Esophagus squamous epithelium (tissue), 5 donors: ENCODE data around the gene UBE2F. TPM values are rescaled to one million over a fixed set of nuclear protein-coding genes. Genes with fewer than 3 reads are reported as not detected.

ENCODE experiments used
- DNase-seq: peaks from one replicate; lab custom pipeline; 2025; lab: John Stamatoyannopoulos, UW
- H3K27ac ChIP-seq, 4 donors: fragments of 200-600 bp; sonication (generic); one replicate each; pipeline ENCODE4 v1.5.1; 2016 to 2019; ENCODE audit warnings: mild to moderate bottlenecking in 1 of 4
- H3K27me3 ChIP-seq, 4 donors: fragments of 200-600 bp; sonication (generic); 1 replicate in 3 of 4; 2 replicates in 1 of 4; pipeline versions ENCODE4 v1.5.1 to v1.6.0; 2017 to 2021; ENCODE audit warnings: antibody characterized with exemption in 1 of 4
- H3K36me3 ChIP-seq, 3 donors: fragments of 200-600 bp; sonication (generic); one replicate each; pipeline ENCODE4 v1.5.1; 2016 to 2019
- H3K4me1 ChIP-seq, 3 donors: fragments of 200-600 bp; sonication (generic); one replicate each; pipeline ENCODE4 v1.5.1; 2017 to 2019
- H3K4me3 ChIP-seq, 4 donors: fragments of 200-600 bp; sonication (generic); 1 replicate in 3 of 4; 2 replicates in 1 of 4; pipeline ENCODE4 v1.5.1; 2016 to 2019; ENCODE audit warnings: mild to moderate bottlenecking in 2 of 4, moderate library complexity in 1 of 4
- H3K9me3 ChIP-seq, 3 donors: fragments of 200-600 bp; sonication (generic); one replicate each; pipeline ENCODE4 v1.5.1; 2016 to 2019
- CTCF ChIP-seq, 6 experiments: fragments of 450-650 bp in 4 of 6; fragments of 200-600 bp in 2 of 6; sonication (generic) in 2 of 6; IDR thresholded peaks; one replicate each; pipeline ENCODE4 v1.5.1; 2016 to 2019; ENCODE audit warnings: antibody characterized with exemption in 6 of 6, mild to moderate bottlenecking in 4 of 6, moderate library complexity in 4 of 6
- POLR2A ChIP-seq, 4 donors: fragments of 450-650 bp; IDR thresholded peaks; one replicate each; pipeline ENCODE4 v1.6.1; 2017; ENCODE audit warnings: antibody characterized with exemption in 4 of 4, mild to moderate bottlenecking in 4 of 4, moderate library complexity in 3 of 4
- whole genome bisulfite sequencing, 2 donors: methylation state at CpG; one replicate each; pipeline ENCODE4 v1.1.5; 2018; 5-methylcytosine and 5-hydroxymethylcytosine counted together
- intact Hi-C: fragments of 100-400 bp; cut with DNase I; formaldehyde crosslinking; loops from one replicate; pipeline ENCODE4 v1.15.0; 2022
- total RNA-seq, 4 donors: library from RNA; depleted of rRNA; stranded (reverse); fragments of >200 nt; gene quantifications; one replicate each; pipeline ENCODE4 v1.1.0, GENCODE V29; 2016
- donor health status: DM: yes; HTN: yes; CAD: no.

The UBE2F gene
- total RNA-seq, 4 donors from 2014 or later: 54.9 to 84.7 (median 64.8) TPM

DNA sequence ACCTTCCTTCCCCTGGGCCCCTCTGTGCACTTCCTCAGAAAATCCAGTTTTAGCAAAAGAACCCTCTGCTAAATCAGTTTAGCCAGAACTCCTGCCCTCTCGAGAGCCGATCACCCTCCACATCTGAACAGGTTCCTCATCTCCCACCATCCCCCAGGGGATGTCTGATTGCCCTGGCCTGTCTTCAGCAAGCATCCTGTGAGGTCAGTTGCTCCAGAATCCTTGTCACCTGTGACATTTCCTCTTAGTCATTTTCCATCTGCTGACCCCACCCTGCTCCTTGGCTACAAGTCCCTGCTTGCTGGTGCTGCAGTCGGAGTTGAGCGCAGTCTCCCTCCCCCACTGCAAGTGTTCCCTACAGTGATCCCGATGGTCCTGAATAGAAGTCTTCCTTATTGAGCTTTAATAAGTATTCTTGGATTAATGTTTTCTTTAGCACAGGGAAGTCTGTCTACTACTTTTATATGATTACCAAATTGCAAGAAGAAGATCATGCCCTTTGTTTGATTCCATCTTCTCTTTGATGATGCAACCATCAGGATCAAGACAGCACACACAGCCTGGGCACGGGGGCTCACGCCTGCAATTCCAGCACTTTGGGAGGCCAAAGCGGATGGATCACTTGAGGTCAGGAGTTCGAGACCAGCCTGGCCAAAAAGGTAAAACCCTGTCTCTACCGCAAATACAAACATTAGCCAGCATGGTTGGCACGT lies 30.9 kb upstream of the UBE2F start:
- no peak overlapping the region for H3K4me3 ChIP-seq
- H3K36me3 ChIP-seq: no peaks in the 10 kb centered on the region
- intact Hi-C loops: no loop called here
- H3K4me1 ChIP-seq: peaks cover 5 to 21% (median 17%) of the 10 kb centered on the region in 3 donors
- no peak for TF ChIP-seq POLR2A (IDR thresholded peaks at IDR 0.05)
- no peak for TF ChIP-seq CTCF (IDR thresholded peaks at IDR 0.05)
- no peaks in the 10 kb centered on the region for H3K9me3 ChIP-seq
- H3K27me3 ChIP-seq: no peaks in the 10 kb centered on the region
- 49 to 52% methylated on average over 9 to 10 of the region's 11 CpGs for WGBS, 2 donors
- no peak for DNase-seq
- no peak overlapping the region for H3K27ac ChIP-seq

DNA sequence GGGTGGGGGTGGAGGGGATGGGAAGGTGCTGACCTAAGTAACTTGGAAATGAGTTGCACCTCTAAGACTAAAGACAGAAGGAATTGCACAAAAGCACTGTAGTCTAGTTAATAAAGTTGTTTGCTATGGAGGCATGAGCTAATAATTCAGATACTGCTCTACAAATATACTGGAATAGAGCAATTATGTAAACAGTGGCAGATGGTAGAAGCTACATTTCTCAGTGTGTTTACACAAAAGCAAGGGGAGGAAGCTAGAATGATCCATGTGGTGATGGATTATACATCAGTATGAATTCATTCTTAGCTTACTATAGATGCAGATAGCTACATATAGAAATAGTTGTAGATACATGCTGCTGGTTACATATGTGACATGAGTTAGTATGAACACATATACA lies 27.6 kb upstream of the UBE2F start:
- Histone ChIP-seq H3K36me3 (no peaks in the 10 kb centered on the region), H3K27me3 (no peaks in the 10 kb centered on the region), H3K9me3 (peaks cover 0 to 3% (median 2%) of the 10 kb centered on the region in 3 donors), H3K27ac (no peak overlapping the region), H3K4me3 (no peak overlapping the region), H3K4me1 (peaks cover 0 to 7% (median 5%) of the 10 kb centered on the region in 3 donors)
- no peak for DNase-seq
- no peak for TF ChIP-seq CTCF (IDR thresholded peaks at IDR 0.05)
- no peak for TF ChIP-seq POLR2A (IDR thresholded peaks at IDR 0.05)
- intact Hi-C loops: no loop called here

DNA sequence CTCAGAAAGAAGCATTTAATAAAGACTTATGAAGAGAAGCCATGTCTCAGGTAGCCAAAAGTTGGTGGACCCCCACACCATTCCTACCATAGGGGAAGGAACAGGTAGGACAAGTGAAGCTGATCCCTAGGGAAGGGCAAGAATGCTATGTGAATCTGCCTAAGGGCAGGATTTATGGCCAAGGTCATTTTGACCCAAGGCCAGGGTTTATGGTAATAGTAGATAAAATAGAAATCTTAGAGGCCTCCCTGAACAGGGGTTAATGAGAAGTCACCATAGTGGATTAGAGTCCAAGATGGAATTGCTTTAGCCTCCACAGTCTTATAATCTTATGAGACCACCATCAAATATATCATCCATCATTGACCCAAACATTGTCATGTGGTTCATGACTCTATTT lies 26.0 kb upstream of the UBE2F start:
- Histone ChIP-seq H3K36me3 (no peaks in the 10 kb centered on the region), H3K9me3 (peaks cover 0 to 11% (median 7%) of the 10 kb centered on the region in 3 donors), H3K4me1 (peaks cover 0 to 5% (median 5%) of the 10 kb centered on the region in 3 donors), H3K4me3 (no peak overlapping the region), H3K27ac (no peak overlapping the region), H3K27me3 (no peaks in the 10 kb centered on the region)
- no peak for DNase-seq
- intact Hi-C loops: no loop called here
- TF ChIP-seq POLR2A (IDR thresholded peaks at IDR 0.05) (no peak), CTCF (IDR thresholded peaks at IDR 0.05) (no peak)

DNA sequence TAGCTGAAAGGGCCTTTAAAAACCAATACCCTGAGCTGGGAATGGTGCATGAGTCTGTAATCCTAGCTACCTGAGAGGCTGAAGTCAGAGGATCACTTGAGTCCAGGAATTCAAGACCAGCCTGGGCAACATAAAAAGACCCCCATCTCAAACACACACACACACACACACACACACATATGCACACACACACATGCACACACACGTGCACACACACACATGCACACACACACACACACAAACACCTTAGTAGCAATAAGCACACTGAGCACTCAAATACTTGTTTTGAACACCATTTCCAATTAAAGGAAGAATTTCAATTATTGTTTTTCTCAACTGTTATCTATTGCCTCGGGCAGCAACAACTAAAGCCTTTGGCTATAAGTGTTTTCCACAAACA lies 25.6 kb upstream of the UBE2F start:
- H3K4me3 ChIP-seq: no peak overlapping the region
- no peaks in the 10 kb centered on the region for H3K27me3 ChIP-seq
- peaks cover 0 to 11% (median 7%) of the 10 kb centered on the region in 3 donors for H3K9me3 ChIP-seq
- H3K4me1 ChIP-seq: peaks cover 0 to under 1% (median under 1%) of the 10 kb centered on the region in 3 donors
- DNase-seq: no peak
- no peaks in the 10 kb centered on the region for H3K36me3 ChIP-seq
- no peak for TF ChIP-seq POLR2A (IDR thresholded peaks at IDR 0.05)
- TF ChIP-seq CTCF (IDR thresholded peaks at IDR 0.05): no peak
- intact Hi-C loops: no loop called here
- no peak overlapping the region for H3K27ac ChIP-seq
- WGBS, 2 donors: 72% methylated on average over 2 of the region's 2 CpGs

DNA sequence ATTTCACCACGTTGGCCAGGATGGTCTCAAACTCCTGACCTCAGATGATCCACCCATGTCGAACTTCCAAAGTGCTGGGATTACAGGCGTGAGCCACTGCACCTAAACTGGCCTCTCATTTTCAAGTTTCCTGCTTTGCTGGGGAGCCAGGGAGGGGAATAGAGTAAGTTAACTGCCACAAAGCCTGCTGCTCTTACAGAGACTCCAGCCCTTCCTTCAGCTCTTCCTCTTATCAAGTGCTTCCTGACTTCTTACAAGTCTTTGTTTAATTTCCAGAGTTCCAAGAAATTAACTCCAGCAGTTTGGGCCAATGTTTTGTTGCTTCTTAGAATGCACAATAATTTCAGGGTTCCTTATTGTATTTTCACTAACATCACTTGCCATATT lies 24.3 kb upstream of the UBE2F start:
- no peaks in the 10 kb centered on the region for H3K27me3 ChIP-seq
- intact Hi-C loops: no loop called here

More for the DNA sequence above, 24.3 kb upstream of the UBE2F start:
- Histone ChIP-seq H3K36me3 (no peaks in the 10 kb centered on the region), H3K4me3 (no peak overlapping the region), H3K9me3 (peaks cover 0 to 11% (median 7%) of the 10 kb centered on the region in 3 donors), H3K4me1 (no peaks in the 10 kb centered on the region), H3K27ac (no peak overlapping the region)
- TF ChIP-seq CTCF (IDR thresholded peaks at IDR 0.05): no peak
- no peak for TF ChIP-seq POLR2A (IDR thresholded peaks at IDR 0.05)
- 49 to 78% methylated on average over 3 of the region's 3 CpGs for WGBS, 2 donors
- DNase-seq: no peak
